Putamen (tissue), 1 donor: ENCODE data around the gene FCN2.
A peak's percentile ranks its signal among the peaks of the same experiment; 100 is the strongest.

ENCODE experiments used
- DNase-seq: peaks from one replicate; pipeline ENCODE4 v3.0.0-alpha.2; 2016; ENCODE audit warnings: low spot score

Gene FCN2

DNA sequence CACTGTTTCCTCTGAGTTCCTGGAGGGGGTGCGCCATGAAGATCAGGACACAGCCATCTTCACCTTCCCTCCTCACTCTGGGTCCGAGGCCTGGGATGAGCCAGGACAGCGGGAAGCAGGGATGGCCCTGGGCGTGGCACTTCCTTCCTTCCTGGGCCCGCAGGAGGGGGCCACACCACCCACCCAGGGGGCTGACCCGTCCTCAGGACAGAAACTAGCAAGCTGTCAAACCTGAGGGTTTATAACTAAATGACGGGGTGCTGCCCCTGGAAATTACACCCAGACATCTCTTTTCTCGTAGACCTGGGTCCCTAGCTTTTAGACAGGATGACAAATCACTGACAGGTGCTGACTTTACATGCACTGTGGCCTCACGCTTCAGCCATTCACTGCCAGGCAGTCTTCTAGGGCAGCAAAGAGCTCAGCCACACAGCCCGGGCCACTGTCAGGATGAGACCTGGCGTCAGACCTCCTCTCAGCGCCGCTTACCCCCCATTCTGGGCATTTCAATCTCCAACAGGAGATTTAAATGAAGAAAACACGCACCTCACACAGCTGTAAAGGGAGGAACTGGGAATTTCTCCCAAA is 8.1 kb downstream of the FCN2 start:
- no peak for DNase-seq

DNA sequence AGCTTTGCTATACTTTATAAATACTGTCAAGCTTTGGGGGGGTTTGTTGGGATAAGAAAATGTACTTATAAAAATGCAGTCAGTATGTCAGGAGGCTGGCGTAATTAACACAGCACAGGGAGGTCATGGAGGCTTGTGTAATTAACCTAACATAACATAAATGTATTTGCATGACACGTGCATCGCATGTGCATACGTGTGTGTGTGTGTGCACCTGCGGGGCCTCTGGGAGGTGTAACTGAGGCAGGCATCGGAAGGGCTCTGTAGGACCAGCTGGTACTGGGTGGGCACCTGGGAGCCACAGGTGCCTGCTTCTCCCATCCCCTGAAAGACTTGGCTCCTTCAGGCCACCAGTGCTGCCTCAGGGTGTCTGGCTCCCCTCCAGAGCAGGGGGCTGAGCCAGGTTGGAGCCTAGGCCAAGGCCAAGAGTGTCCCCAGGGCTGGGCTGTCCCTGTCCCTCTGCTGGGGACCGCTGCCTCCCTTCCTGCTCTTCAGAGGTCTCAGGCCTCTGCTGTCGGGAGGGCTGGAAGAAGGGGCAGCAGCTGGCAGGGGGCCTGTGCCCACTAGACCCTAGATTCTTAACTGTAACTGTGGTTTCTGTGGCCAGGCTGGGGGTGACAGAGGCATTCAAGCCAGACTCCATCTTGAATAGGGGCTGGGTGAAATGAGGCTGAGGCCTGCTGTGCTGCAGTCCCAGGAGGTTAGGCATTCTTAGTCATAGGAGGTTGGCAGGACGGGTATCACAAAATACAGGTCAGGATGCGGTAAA is 9.0 kb downstream of the FCN2 start:
- DNase-seq: no peak

DNA sequence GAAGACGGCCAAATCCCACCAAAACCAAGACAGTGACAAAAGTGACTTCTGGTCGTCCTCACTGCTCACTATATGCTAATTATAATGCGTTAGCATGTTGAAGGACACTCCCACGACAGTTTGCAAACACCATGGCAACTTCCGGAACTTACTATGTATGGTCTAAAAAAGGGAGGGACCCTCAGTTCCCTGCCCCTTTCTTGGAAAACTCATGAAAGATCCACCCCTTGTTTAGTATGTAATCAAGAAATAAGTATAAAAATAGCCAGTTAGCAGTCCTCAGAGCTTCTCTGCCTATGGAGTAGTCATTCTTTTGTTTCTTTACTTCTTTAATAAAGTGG is 9.5 kb downstream of the FCN2 start:
- DNase-seq: no peak

DNA sequence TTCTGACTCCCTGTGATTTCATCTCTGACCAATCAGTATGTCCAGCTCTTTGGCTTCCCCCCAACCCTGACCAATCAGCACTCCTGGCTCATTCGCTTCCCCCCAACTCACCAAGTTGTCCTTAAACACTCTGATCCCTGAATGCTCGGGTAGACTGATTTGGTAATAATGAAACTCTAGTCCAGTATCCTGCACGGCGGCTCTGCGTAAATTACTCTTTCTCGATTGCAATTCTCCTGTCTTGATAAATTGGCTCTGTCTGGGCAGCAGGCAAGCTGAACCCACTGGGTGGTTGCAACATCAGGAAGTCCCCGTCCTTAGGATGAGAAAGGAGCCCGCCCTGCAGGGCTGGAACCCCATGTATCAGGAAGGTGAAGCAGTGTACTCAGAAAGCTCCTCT is 10.4 kb downstream of the FCN2 start:
- DNase-seq: no peak

DNA sequence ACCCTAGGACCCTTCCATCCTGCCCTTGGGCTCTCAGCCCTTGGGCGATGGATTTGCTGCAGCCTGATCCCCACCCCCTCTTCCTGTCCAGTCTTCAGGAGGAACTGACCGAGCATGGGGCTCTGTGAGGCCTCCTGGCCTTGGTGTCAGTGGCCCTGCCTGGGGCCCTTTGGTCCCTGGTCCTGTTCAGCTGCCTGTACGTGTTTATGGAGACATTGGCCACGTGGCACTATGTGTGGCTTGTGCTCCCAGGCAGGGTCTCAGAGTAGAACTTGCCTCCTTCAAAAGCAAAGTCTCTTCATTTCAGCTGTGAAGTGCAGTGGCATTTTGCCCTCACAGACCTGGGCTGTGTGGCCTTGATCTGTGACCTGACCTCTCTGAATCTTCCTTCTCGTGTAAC is 11.1 kb downstream of the FCN2 start:
- DNase-seq: no peak

DNA sequence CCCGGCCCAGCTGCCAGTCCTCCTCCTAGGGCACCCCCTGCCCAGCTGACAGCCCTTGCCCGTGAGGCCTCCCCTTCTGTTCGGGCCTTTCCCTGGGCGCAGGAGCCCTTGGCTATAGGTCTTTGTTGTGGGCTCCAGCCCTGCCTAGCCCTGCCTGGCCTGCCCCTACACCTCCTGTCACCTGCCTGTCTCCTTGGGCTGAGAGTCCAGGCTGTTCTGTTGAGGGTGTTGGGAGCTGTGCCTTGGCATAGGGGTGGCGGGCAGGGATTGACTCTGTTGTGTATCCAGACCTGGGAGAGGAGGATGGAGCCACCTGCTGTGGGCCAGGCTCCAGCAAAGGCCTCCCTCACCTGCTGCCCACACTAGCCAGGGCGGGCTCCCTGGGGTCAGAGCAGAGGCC is 11.6 kb downstream of the FCN2 start:
- DNase-seq: no peak

DNA sequence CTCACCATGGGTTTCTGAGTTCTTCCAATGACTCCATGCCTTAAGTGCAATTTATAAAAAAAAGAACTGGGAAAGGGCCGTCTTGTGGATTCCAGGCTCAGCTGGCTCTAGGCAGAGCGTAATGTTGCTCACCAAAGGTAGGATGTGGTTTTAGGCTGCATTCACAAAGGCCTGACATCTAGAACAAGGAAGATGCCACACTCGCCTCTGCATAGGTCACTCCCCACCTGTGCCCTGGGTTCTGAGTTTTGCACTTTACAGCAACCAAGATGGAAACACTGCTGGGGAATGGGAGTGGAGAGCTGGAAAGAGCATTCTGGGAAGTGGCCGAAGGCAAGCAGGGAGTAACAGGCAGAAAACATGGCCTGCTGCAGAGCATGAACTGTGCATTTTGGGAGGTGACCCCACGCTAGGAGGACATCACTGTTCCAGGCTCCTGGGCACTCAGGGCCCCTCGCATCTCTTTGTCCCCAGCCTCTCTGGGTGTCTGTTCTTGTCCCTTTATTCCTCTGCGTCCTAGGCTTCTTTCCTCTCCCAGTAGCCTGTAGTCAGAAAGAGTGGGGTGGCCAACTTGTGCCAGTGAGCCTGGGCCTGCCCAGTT is 12.3 kb downstream of the FCN2 start:
- DNase-seq: no peak

DNA sequence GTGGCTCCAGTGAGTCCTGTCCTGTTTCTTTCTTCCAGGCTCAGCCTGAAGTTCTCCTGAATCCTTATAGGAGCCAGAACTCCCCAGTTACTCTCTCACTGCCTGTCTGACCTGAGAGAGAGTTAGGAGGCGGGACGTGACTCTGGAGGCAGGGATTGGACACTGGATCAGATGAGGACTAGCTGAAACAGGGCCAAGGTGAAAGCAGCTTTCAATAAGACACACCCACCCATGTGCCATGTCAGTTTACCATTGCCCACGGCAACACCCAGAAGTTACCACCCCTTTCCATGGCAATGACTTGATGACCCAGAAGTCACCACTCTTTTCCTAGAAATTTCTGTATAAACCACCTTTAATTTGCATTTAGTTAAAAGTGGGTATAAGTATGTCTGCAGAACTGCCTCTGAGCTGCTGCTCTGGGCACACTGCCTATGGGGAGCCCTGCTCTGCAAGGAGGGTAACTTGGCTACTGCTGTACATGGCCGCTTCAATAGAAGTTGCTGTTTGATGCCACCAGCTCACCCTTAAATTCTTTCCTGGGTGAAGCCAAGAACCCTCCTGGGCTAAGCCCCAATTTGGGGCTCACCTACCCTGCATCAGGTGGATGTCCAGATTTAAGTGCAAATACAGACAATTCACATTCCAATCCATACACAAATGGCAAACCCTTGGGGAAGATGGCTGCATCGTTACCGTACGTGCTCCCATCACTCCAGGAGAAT is 13.7 kb downstream of the FCN2 start:
- no peak for DNase-seq

DNA sequence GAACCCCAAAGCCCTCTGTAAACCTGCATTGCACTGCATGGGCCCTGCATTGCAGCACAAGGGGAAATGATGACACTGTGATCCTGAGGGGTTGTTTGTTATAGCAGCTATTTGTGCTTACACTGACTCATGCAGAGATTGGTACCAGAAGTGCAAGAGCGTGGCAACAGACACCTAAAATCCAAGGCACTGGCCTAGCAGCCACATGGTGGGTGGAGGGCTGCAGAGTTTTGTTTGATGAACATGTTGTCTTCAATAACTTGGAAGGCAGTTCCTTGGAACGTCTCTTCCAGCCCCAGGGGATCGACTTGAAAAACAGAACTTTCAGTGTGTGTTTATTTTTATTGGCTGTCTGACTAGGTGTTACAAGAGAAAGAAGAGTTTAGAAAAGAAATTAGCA is 14.5 kb downstream of the FCN2 start:
- DNase-seq: no peak

DNA sequence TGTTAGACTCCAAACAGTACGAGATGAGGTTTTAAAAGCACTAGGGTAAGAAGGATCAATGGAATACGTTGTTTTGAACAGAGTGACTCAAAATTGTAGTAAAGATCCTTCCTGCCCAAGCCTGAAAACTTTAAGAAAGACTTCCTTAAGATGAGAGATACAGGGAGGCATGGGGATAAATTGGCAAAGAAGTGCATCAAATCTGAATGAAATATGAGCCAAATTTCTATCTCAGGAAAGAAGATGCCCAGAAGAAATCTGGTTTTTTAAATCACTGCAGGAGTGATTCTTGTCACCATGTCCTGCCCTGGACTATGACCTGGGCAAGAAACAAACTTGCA is 14.9 kb downstream of the FCN2 start:
- no peak for DNase-seq

DNA sequence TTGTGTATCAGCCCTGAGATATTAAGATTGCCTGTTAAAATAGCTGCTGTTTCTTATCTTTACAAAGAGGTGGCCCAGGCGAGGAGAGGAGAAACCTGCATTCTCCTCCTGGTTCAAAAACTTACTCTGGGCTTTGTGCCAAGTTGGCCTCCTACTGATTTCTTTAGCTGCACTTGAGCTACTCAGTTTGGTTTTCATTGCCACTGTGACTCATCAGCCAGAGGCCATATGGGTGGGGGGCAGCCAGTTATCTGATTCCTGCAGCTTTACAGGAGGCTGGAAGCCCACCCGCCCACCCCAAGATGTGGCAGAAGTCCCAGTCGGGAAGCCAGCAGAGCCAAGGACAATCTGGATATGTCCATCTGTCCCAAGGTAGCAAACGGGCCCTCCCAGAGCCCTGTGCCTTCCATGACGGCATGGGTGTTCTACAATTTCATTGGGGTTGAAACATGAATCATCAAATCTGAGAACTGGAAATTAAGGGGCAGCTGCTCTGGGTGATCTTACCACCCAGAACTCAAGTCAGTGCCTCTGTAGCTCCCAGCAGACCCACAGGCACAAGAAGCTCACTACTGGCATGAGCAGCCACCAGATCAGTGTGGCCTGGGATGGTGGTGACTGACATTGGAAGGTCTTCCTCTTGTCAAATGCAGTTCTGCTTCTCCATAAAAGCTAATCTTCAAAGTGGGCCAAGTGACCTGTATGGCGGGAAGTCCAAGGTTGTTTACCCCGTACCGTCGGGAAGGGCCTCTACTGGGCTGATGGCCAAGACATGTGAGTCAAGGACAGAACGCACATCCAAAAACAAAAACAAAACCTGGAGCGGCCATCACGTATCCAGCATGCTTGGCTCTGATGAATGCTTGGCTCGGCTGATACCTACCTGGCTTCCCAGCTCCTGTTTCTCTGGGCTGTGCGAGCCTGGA is 15.6 kb downstream of the FCN2 start:
- DNase-seq: peak; percentile 37

DNA sequence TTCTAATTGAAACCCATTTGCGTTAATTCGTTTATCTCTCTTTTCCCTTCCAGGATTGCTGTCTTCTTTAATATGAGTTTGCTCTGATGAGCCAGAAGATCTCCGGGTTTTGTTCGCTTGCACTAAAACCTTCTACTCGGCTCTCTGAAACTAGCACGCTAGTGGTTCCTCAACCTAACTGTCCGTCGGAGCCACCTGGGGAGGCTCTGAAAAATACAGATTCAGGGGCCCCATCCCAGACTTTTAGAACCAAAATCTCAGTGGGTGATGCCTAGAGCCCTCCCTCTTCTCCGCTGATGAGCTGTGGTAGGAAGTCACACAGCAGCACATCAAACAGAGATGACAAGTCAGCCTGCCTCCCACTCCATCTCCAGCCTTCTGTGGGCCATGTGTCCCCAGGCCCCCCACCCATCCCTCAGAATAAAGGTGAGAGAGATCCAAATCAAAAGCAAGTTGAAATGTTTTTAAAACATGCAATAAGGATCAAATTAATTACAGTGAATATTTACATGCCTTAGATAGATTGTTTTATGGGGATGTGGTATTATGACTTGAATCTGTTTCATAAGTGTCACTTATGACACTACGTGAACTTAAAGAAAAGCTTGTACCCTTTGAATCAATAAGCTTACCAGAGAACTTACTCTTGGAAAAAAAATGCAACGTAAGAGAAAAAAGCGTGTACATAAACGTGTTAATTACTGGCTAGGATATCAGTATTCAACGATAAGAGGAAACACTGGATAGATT is 16.4 kb downstream of the FCN2 start:
- no peak for DNase-seq

DNA sequence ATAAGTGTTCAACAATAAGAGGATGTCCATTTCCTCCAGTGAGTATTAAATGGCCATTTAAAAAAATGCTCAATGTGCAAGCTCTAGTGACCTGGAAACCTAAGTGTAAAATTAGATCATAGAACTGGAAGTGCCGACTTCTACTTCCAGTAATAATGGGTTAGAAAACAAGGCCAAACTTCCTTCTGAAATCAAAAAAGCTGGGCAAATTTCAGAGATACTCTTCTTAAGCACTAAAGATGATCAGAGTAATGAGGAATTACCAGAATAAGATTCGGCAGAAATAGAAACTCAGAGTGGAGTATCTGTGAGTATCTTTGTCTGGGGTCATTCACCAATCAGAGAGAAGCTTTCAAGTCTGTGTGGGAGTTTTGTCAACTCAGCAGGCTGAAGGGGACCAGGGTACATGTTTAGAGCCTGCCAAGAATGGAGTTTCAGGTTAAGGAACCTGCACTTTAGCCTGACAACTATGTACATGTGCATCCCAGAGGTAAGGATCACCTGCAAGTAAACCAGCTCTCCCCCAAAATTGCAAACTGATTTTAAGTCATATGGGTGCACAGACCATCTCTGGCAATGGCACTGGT is 17.1 kb downstream of the FCN2 start:
- no peak for DNase-seq

DNA sequence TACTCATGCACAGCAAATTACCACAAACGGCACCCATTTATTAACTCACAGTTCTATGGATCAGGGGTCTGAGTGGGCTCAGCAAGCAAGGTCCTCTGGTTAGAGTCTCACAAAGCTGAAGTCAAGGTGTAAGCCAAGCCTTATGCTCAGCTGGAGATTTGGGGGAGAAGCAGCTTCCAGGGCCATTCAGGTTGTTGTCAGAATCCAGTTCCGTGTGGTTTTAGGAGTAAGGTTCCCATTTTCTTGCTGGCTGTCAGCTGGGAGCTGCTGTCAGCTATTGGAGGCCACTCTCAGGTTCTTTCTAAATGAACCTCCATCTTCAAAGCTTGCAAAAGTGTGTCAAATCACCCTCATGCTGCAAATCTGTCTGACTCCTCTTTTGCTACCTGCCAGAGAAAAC is 17.7 kb downstream of the FCN2 start:
- DNase-seq: no peak

DNA sequence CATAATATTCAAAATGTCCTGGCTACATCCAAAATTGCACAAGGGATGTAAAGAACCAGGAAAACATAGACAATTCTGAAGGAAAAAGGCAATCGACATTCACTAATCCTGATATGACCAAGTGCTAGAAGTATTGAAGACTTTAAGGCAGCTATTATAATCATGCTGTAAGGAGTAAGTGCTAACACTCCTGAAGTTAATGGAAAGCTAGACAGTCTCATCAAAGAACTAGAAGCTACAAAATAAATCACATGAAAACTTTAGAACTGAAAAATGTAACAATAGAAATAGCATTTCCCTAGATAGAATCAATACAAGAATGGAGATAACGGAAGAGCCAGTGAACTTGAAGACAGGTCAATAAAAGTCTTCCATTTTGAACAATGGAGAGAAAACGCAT is 18.6 kb downstream of the FCN2 start:
- DNase-seq: no peak

DNA sequence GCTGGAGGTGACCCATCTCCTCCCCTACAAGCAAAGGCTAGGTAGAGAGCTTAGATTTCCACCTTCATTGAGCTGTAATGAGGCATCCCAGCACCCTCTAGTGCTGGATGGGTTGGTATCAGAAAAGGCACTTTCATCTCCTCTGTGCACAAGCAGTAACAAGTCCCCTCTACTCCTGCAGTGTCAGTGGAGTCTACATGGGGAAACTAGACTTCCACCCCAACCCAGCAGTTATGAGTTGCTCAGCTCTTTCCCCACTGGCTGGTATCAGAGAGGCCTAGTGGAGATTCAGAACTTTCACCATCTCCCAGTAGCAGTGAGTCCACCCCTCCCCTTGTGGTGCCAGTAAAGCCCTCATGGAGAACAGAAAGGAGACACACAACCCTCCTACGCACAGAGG is 19.2 kb downstream of the FCN2 start:
- DNase-seq: no peak

DNA sequence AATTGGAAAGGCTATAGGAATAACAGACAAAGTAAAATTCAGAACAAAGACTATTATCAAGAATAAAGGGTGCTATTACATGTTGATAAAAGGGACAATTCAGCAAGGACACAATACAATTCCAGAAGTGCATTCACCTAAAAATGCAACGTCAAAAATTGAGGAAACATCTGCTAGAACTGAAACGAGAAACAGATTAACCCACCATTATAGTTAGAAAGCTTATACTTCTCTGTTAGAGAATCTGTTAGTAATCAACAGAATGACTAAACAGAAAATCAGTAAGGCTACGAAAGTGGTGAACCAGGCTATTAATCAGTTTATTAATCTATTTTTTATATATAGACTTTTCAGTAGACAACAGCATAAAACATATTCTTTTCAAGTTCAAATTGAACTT is 22.3 kb downstream of the FCN2 start:
- DNase-seq: no peak

DNA sequence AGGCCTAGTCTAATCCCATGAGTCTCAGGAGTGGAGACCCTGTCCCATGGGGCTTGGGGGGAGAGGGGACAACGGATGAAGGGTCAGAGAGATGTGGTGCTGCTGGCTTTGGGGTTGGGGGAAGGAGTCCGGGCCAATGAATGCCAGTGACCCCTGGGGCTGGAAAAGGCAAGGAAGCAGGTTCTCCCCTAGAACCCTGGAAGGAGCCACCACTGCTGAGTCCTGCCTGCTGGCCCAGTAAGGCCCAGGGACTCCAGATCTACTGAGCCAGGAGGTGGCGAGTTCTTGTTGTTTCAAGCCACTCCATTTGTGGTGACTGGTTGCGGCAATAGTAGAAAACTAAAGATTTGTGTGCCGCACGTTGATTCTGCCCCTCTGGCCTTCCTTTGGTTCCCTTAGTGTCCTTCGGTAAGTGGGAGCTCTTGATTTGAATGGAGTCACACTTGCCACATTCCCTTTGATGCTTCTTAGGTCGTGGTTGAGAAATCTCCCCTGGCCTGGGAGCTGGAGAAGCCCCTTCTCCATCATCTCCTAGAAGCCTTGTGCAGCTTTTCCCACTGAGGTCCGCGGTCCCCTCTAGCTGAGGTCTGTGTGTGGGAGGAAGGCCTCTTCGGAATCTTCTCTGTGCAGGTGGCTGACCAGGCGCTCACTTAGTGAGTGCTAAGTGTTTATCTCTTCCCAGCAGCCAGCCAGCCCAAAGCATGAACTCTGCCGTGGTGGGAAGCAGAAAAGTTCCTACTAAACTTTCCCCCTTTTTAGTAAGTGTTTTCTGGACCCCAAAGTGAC is 28.1 kb downstream of the FCN2 start:
- no peak for DNase-seq

DNA sequence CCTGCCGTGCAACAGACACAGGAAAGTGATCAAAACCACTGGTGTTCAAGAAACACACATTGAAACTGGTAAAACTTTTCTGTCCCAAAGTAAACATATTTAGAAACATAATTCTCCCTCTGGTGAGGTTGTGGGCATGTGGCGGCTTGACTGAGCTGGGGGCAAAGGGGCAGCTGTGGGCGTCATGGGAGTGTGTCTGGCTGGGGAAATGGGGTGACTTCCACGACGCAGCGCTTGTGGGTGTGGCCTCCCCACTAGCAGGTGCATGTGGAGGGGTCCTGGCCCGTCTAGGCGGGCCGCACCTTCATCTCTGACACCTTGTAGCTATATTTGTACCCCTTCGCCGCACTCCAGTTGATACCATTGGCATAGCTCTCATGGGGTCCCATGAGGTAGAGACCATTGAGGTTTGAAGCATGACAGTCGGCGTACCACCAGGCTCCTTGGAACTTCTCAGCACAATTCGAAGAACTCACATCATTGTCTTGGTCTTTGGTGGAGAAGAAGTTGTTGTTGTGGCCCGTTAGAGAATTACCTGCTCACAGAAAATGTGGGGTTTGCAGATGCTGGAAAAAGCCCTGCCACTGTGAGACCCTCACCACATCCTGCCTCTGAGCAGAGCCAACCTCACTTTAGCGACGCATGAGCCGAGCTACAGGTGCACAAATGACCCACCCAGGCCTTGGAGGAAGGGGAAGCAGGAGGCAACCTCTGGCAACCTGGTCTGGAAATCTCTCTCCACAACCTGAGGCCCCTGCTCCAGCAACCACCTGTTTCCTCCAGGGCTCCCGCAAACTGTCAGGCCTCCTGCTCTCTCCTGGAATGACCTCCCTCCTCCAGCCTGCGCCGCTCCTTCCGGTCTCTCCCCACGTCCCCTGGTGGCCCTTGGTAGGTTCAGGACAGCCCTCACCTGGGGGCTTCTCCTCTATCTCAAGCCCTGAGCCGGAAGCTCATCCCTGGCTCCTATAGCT is 29.2 kb downstream of the FCN2 start:
- DNase-seq: no peak
